GM13976 (cell line): ENCODE measurements around the gene RRP36.

Experiments
- DNase-seq: peaks from one replicate; pipeline ENCODE4 v3.0.0; 2012; ENCODE audit warnings: low spot score
- in situ Hi-C: fragments of 300-500 bp; cut with MboI; formaldehyde crosslinking; loops from one replicate; pipeline ENCODE4 v1.12.0; 2022; ENCODE audit warnings: low sequenced_read_pairs, mixed read lengths, inconsistent platforms; ENCODE audit not compliant: unreplicated experiment
- TF ChIP-seq, protein P1 (sequence below): IDR thresholded peaks from 2 replicates; pipeline ENCODE4 v1.5.1; 2012; ENCODE audit warnings: borderline replicate concordance, mild to moderate bottlenecking; ENCODE audit not compliant: insufficient read depth; ENCODE audit errors: extremely low read depth, missing control alignments, control extremely low read depth

RRP36 gene

DNA sequence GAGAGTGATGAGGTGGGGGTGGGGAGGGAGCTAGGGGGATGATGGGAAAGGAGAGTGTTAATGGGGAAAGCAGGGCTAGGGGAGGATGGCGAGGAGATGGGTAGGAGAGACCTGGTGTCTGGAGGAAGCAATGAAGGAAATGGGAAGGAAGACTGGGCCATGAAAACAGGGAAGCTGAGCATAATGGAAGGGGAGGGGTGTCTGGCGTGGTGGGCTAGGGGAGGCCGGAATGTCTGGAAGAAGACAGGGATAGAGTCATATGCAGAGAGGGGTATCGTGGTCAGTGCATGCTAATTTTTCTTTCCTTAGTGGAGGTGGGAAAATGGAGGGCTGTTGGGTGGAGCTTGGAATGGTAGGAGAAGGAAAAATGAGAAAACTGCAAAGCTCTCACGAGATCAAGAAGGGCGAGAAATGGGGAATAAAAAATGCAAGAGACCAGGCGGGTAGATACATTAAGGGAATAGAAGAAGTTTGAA lies 7.0 kb upstream of the RRP36 start:
- in situ Hi-C loops, result no loop called here
- DNase-seq, result no peak
- TF ChIP-seq, protein P1, sequence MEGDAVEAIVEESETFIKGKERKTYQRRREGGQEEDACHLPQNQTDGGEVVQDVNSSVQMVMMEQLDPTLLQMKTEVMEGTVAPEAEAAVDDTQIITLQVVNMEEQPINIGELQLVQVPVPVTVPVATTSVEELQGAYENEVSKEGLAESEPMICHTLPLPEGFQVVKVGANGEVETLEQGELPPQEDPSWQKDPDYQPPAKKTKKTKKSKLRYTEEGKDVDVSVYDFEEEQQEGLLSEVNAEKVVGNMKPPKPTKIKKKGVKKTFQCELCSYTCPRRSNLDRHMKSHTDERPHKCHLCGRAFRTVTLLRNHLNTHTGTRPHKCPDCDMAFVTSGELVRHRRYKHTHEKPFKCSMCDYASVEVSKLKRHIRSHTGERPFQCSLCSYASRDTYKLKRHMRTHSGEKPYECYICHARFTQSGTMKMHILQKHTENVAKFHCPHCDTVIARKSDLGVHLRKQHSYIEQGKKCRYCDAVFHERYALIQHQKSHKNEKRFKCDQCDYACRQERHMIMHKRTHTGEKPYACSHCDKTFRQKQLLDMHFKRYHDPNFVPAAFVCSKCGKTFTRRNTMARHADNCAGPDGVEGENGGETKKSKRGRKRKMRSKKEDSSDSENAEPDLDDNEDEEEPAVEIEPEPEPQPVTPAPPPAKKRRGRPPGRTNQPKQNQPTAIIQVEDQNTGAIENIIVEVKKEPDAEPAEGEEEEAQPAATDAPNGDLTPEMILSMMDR, result no peak

DNA sequence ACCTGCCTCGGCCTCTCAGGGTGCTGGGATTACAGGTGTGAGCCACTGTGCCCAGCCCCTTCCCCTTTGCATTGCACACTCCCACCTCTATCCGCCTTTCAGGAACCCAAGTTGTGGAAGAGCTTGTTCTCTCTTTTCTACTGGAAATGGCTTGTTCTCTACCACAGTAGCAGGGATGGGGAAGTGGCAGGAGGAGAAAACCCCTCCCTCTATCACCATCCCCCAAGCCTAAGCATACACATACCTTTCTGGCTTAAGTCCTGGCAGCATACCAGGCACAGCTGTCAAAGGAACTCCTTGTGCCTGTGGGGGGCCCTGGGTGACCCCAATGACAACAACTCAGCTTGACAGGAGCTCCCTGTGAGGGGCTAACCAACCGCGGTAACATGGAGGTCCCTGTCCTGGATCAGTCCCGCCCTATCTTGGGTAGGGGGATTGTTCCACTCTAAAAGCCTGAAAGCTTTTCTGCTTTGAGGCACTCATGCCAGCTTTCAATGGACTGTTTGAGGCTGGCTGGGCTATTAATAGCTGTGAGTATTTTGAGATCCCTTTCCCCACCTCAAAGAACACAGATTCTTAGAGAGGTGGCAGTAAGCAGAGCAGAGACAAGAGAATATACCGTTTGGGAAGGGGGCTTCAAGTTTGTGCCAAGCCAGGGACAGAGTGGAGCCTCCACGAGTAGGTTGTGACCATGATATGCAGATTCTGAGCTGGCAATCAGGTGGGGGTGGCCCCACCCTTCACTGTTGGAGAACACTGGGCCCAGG lies 5.1 kb upstream of the RRP36 start:
- TF ChIP-seq, protein P1, result no peak
- no peak for DNase-seq
- in situ Hi-C loops, result no loop called here

DNA sequence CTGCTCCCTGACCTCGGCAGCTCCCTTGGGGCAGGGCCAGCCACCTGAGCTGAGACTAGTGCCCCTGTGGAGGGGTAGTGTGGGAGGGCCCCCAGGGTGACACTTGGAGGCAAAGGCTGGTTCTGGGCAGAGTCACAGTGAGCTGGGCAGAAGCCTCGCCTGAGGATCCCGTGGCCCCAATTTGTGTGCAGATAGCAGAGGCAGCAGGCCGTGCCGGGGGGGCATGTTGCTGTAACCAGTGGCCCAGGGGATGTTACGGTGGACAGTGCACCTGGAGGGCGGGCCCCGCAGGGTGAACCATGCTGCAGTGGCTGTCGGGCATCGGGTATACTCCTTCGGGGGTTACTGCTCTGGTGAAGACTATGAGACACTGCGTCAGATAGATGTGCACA lies 4.5 kb upstream of the RRP36 start:
- no peak for DNase-seq
- TF ChIP-seq, protein P1, result no peak
- in situ Hi-C loops, result no loop called here

DNA sequence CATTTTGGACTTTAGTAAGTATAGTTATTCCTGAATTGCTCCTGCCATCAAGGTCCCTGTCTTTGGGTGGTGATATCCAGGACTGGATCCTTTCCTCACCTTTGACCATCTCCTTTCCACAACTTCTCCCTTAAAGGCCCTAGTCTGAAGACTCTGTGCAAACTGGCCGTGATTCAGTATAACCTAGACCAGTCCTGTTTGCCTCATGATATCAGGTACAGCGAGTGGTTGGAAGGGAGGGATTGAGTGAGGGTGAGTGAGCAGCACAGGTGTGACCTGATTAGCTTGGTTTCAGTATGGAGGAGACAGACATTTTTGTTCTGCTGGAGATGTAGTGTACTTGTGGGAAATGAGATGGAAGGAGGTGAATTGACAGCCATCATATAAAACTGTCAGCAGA lies 2.3 kb upstream of the RRP36 start:
- no peak for DNase-seq
- TF ChIP-seq, protein P1, result no peak
- in situ Hi-C loops, result no loop called here

DNA sequence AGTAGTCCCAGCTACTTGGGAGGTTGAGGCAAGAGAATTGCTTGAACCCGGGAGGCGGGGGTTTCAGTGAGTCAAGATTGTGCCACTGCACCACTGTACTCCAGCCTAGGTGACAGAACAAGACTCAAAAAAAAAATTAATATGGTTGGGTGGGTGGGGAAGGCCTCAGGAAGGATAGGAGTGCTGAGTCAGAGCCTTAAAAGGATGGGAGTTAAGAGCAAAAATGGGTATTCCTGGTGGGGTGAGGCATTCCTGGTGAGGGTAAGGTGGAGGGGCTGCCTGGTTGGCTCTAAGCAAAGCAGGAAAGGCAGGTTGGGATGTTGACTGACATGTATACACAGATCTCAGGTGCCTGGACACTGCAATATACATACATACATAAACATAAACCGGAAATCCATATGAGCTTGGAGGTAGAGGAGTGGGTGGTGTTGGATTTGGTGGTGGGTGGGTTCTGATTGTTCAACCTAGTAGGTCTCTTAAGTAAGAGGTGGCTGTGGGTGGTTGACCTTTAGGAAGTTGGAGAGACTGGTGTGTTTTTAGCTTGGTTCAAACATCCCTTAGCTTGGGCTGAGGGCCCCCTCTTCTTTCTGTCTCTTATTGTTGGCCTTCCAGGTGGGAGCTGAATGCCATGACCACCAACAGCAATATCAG lies 1.2 kb upstream of the RRP36 start:
- TF ChIP-seq, protein P1, result no peak
- in situ Hi-C loops, result no loop called here
- no peak for DNase-seq

DNA sequence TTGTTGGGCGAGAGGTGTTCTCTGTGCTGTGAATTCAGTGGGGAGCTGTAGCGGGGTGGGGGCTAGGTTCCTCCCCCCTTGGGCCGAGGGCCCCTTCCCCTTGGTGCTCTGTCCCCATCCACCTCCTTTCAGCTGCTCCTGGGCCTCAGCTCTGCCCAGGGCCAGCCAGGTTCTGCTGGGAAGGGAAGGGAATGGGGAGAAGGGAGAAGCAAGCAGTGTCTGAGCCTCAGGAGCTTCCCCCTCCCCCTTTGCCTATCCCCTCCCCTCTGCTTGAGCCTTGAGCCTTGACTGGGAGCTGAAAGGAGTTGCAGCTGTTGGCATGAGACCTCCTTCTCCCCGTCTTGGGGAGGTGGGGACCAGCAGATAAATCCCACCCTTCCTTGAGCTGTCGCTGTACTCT lies 576 bp upstream of the RRP36 start:
- TF ChIP-seq, protein P1, result no peak
- in situ Hi-C loops, result no loop called here
- no peak for DNase-seq

DNA sequence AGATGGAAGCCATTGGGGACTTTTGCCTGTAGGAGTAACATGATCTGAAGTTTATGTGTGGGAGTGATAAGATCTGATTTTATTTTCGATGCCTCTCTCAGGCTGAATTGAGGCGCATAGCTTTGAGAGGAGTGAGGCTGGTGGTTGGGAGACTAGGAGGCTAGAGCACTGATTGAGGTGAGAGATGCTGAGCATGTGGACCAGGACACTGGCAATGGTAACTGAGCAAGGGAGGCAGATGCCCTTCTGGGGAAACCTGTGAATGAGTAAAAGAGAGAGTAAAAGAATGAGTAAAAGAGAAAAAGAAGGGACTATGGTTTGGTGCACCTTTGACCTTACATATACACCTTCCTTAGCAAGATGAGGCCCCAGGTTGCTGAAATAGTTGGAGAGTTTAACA lies 3.0 kb downstream of the RRP36 start:
- DNase-seq, result no peak
- in situ Hi-C loops, result no loop called here
- TF ChIP-seq, protein P1, result no peak
